Embryonic facial prominence (tissue), 1 donor: ENCODE measurements around the gene ECEL1.

ENCODE experiments used
- DNase-seq: peaks from one replicate; pipeline ENCODE4 v3.0.0-alpha.2; 2016; ENCODE audit errors: extremely low spot score

The ECEL1 gene

GRCh38 chr2:232484628-232485347, 2.8 kb downstream of the ECEL1 start:
- no peak for DNase-seq

- no peak for DNase-seq
Measured at GRCh38 chr2:232483923-232484627, 3.6 kb downstream of the ECEL1 start.

- DNase-seq = no peak
Measured at GRCh38 chr2:232483311-232483922, 4.2 kb downstream of the ECEL1 start.

- no peak for DNase-seq
Measured at GRCh38 chr2:232482301-232483238, 5.1 kb downstream of the ECEL1 start.

- no peak for DNase-seq
Measured at GRCh38 chr2:232481322-232482140, 6.1 kb downstream of the ECEL1 start.

GRCh38 chr2:232480201-232481190, 7.1 kb downstream of the ECEL1 start:
- no peak for DNase-seq

- no peak for DNase-seq
Measured at GRCh38 chr2:232479341-232480200, 8.1 kb downstream of the ECEL1 start.

- DNase-seq = no peak
Measured at GRCh38 chr2:232478571-232479340, 8.9 kb downstream of the ECEL1 start.

- DNase-seq = no peak
Measured at GRCh38 chr2:232477751-232478510, 9.7 kb downstream of the ECEL1 start.

- DNase-seq = no peak
Measured at GRCh38 chr2:232476791-232477190, 10.8 kb downstream of the ECEL1 start.

- DNase-seq = no peak
Measured at GRCh38 chr2:232476045-232476444, 11.6 kb downstream of the ECEL1 start.

GRCh38 chr2:232473467-232473890, 14.2 kb downstream of the ECEL1 start:
- no peak for DNase-seq

- no peak for DNase-seq
Measured at GRCh38 chr2:232466221-232466620, 21.4 kb downstream of the ECEL1 start.

- no peak for DNase-seq
Measured at GRCh38 chr2:232465061-232465460, 22.6 kb downstream of the ECEL1 start.

- DNase-seq = no peak
Measured at GRCh38 chr2:232464544-232464885, 23.1 kb downstream of the ECEL1 start.

- no peak for DNase-seq
Measured at GRCh38 chr2:232463701-232464543, 23.7 kb downstream of the ECEL1 start.
